ENCODE results near the gene TNFRSF21. TPM values are rescaled to one million over a fixed set of nuclear protein-coding genes. Genes with fewer than 3 reads are reported as not detected.

TNFRSF21 gene
- polyA plus RNA-seq, 1 donor (not counting 4 experiments of a cell fraction or from before 2014, with no cell fraction given) = 50.2 TPM

DNA sequence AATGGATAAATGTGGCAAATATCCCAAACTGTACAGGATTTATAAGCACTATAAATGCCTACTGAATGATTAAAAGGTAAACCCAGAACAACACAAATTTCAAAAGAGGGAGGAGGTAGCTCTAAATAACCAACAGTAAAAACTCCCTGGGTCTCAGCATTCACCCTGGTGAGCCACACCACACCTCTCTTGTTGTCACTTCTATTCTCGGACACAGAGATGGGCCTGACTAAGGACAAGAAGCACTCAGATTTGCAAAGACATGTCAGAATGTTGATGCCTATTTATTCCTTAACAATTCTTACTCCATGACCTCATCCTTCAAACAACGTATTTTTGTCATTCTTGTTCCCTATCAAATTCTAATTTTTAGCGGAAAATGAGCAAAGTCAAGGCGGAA, 14.7 kb downstream of the TNFRSF21 start:
- Histone ChIP-seq H3K9me3 (ENCODE audit: control insufficient read depth, low read depth, low read length) (no peaks in the 10 kb centered on the region), H3K36me3 (ENCODE audit: control insufficient read depth in 2 of 2, extremely low read depth in 1 of 2, insufficient read depth in 2 of 2, low read length in 2 of 2) (peaks cover 0 to 6% of the 10 kb centered on the region in 2 experiments), H3K79me2 (ENCODE audit: control insufficient read depth, insufficient read depth, low read length) (peaks cover 98% of the 10 kb centered on the region), H3K4me1 (ENCODE audit: control insufficient read depth, extremely low read depth, insufficient read depth, low read length) (peaks cover 18% of the 10 kb centered on the region), H3K4me3 (ENCODE audit: control insufficient read depth in 2 of 3, extremely low read depth in 1 of 3, insufficient read depth in 2 of 3, low read depth in 1 of 3, low read length in 3 of 3) (no peak overlapping the region), H3K27me3 (ENCODE audit: control insufficient read depth, extremely low read depth, insufficient read depth, low read length) (no peaks in the 10 kb centered on the region), H2AFZ (ENCODE audit: control insufficient read depth, low read length) (no peak overlapping the region), H3K27ac (ENCODE audit: control insufficient read depth, insufficient read depth, low read length) (no peak overlapping the region), H3K9me1 (ENCODE audit: control insufficient read depth, extremely low read depth, insufficient read depth, low read length) (peaks cover 6% of the 10 kb centered on the region), H3K4me2 (ENCODE audit: control insufficient read depth, extremely low read depth, insufficient read depth, low read depth, low read length) (no peak overlapping the region), H4K20me1 (ENCODE audit: control insufficient read depth, extremely low read depth, insufficient read depth, low read length) (peaks cover 7% of the 10 kb centered on the region), H3K9ac (ENCODE audit: control insufficient read depth, extremely low read depth, insufficient read depth, low read length) (no peak overlapping the region)
- FAIRE-seq = no peak
- dilution Hi-C loops (cut with MboI; ENCODE audit: extremely low pct_ligation_motif_present, low sequenced_read_pairs) = no loop called here
- no peak for DNase-seq (ENCODE audit: low read depth, low spot score)
- no peak for TF ChIP-seq EZH2 (IDR thresholded peaks at IDR 0.05; ENCODE audit: low read length)
- TF ChIP-seq, protein P1, sequence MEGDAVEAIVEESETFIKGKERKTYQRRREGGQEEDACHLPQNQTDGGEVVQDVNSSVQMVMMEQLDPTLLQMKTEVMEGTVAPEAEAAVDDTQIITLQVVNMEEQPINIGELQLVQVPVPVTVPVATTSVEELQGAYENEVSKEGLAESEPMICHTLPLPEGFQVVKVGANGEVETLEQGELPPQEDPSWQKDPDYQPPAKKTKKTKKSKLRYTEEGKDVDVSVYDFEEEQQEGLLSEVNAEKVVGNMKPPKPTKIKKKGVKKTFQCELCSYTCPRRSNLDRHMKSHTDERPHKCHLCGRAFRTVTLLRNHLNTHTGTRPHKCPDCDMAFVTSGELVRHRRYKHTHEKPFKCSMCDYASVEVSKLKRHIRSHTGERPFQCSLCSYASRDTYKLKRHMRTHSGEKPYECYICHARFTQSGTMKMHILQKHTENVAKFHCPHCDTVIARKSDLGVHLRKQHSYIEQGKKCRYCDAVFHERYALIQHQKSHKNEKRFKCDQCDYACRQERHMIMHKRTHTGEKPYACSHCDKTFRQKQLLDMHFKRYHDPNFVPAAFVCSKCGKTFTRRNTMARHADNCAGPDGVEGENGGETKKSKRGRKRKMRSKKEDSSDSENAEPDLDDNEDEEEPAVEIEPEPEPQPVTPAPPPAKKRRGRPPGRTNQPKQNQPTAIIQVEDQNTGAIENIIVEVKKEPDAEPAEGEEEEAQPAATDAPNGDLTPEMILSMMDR (optimal IDR thresholded peaks at IDR 0.05 in 1 of 3, IDR thresholded peaks at IDR 0.05 in 1 of 3, conservative IDR thresholded peaks at IDR 0.05 in 1 of 3; ENCODE audit: extremely low read depth in 1 of 3, insufficient read depth in 2 of 3, low read length in 3 of 3) = no peak

DNA sequence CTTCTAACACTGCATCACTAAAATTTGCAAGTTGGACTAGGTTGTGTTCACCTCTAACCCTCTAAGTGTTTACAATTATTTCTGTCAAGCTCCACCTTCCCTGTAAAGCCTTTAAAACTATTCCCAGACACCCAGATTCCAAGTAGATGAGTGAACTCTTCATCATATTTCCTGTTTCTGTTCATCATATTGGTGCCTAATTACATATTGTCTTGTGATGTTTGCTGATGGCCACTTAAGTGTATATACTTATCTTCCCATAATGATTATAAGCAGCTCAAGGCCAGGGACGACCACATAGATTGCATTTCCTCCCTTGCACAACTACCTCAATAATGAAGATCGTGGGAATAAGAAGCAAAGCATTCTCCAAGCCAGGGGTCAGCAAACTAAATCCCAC, 16.8 kb downstream of the TNFRSF21 start:
- Histone ChIP-seq H3K9me1 (ENCODE audit: control insufficient read depth, extremely low read depth, insufficient read depth, low read length) (peaks cover 6% of the 10 kb centered on the region), H3K4me3 (ENCODE audit: control insufficient read depth in 2 of 3, extremely low read depth in 1 of 3, insufficient read depth in 2 of 3, low read depth in 1 of 3, low read length in 3 of 3) (no peak overlapping the region), H3K9ac (ENCODE audit: control insufficient read depth, extremely low read depth, insufficient read depth, low read length) (no peak overlapping the region), H3K4me1 (ENCODE audit: control insufficient read depth, extremely low read depth, insufficient read depth, low read length) (peaks cover 18% of the 10 kb centered on the region), H3K27ac (ENCODE audit: control insufficient read depth, insufficient read depth, low read length) (peak overlapping the region; percentile 21), H4K20me1 (ENCODE audit: control insufficient read depth, extremely low read depth, insufficient read depth, low read length) (peaks cover 5% of the 10 kb centered on the region), H3K36me3 (ENCODE audit: control insufficient read depth in 2 of 2, extremely low read depth in 1 of 2, insufficient read depth in 2 of 2, low read length in 2 of 2) (peaks cover 4 to 6% of the 10 kb centered on the region in 2 experiments), H3K27me3 (ENCODE audit: control insufficient read depth, extremely low read depth, insufficient read depth, low read length) (no peaks in the 10 kb centered on the region), H3K4me2 (ENCODE audit: control insufficient read depth, extremely low read depth, insufficient read depth, low read depth, low read length) (peak overlapping the region; percentile 2), H3K79me2 (ENCODE audit: control insufficient read depth, insufficient read depth, low read length) (peaks cover 98% of the 10 kb centered on the region), H3K9me3 (ENCODE audit: control insufficient read depth, low read depth, low read length) (no peaks in the 10 kb centered on the region), H2AFZ (ENCODE audit: control insufficient read depth, low read length) (no peak overlapping the region)
- TF ChIP-seq EZH2 (IDR thresholded peaks at IDR 0.05; ENCODE audit: low read length) = no peak
- TF ChIP-seq, protein P1 (optimal IDR thresholded peaks at IDR 0.05 in 1 of 3, IDR thresholded peaks at IDR 0.05 in 1 of 3, conservative IDR thresholded peaks at IDR 0.05 in 1 of 3; ENCODE audit: extremely low read depth in 1 of 3, insufficient read depth in 2 of 3, low read length in 3 of 3) = no peak
- peak; percentile 67 for FAIRE-seq
- no peak for DNase-seq (ENCODE audit: low read depth, low spot score)
- dilution Hi-C loops (cut with MboI; ENCODE audit: extremely low pct_ligation_motif_present, low sequenced_read_pairs) = no loop called here
